ENCODE data around the gene GLCE. TPM values are rescaled to one million over a fixed set of nuclear protein-coding genes. Genes with fewer than 3 reads are reported as not detected.
"Not testable (repeated sequence)": the region's sequence is repeated elsewhere in the genome, so short reads cannot be mapped to it uniquely, and the experiment has no call there.

GLCE gene
- total RNA-seq, 1 donor from 2014 or later: 7.6 TPM

- intact Hi-C loops (cut with DNase I): no loop called here
These were observed 7.4 kb upstream of the GLCE start for GRCh38 chr15:69153046-69153445.

GRCh38 chr15:69153587-69153986, 6.8 kb upstream of the GLCE start:
- DNase-seq; intact Hi-C loops (cut with DNase I); ATAC-seq (ENCODE audit: poor library complexity): not testable (repeated sequence)

More at GRCh38 chr15:69153046-69153445, 7.4 kb upstream of the GLCE start:
- DNase-seq: no peak
- ATAC-seq (ENCODE audit: poor library complexity): no peak

GRCh38 chr15:69154078-69154477, 6.4 kb upstream of the GLCE start:
- intact Hi-C loops (cut with DNase I): no loop called here
- ATAC-seq (ENCODE audit: poor library complexity) (no peak), DNase-seq (no peak)

GRCh38 chr15:69154684-69155083, 5.8 kb upstream of the GLCE start:
- intact Hi-C loops (cut with DNase I): loop anchor here (5.0 kb wide), 1 partner anchor 77 kb away; no protein-coding TSS in a partner anchor
- DNase-seq (no peak), ATAC-seq (ENCODE audit: poor library complexity) (no peak)

GRCh38 chr15:69156736-69157381, 3.6 kb upstream of the GLCE start:
- intact Hi-C loops (cut with DNase I): loop anchor here (5.0 kb wide), 1 partner anchor 80 kb away; no protein-coding TSS in a partner anchor
- no peak for DNase-seq
- no peak for ATAC-seq (ENCODE audit: poor library complexity)

- no peak for DNase-seq
- intact Hi-C loops (cut with DNase I): loop anchor here (5.0 kb wide), 1 partner anchor 81 kb away; no protein-coding TSS in a partner anchor
- no peak for ATAC-seq (ENCODE audit: poor library complexity)
These were observed 2.1 kb upstream of the GLCE start for GRCh38 chr15:69158201-69158842.

GRCh38 chr15:69158843-69159240, 1.6 kb upstream of the GLCE start:
- ATAC-seq (ENCODE audit: poor library complexity): no peak
- no peak for DNase-seq
- intact Hi-C loops (cut with DNase I): loop anchor here (5.0 kb wide), 1 partner anchor 82 kb away; no protein-coding TSS in a partner anchor

- ATAC-seq (ENCODE audit: poor library complexity): no peak
- intact Hi-C loops (cut with DNase I): loop anchor here (5.0 to 10.0 kb wide), 3 partner anchors 82 to 105 kb away; no protein-coding TSS in a partner anchor
- DNase-seq: no peak
These were observed 662 bp upstream of the GLCE start for GRCh38 chr15:69159805-69160140.

- peak; percentile 57 for DNase-seq
- peak; percentile 43 for ATAC-seq (ENCODE audit: poor library complexity)
- intact Hi-C loops (cut with DNase I): loop anchor here (10.0 kb wide), 2 partner anchors 104 to 106 kb away; no protein-coding TSS in a partner anchor
These were observed 843 bp downstream of the GLCE start for GRCh38 chr15:69161079-69161877.

- no peak for DNase-seq
- intact Hi-C loops (cut with DNase I): loop anchor here (10.0 kb wide), 2 partner anchors 103 to 107 kb away; no protein-coding TSS in a partner anchor
- no peak for ATAC-seq (ENCODE audit: poor library complexity)
These were observed 1.4 kb downstream of the GLCE start for GRCh38 chr15:69161878-69162213.

GRCh38 chr15:69163141-69163669, 2.8 kb downstream of the GLCE start:
- intact Hi-C loops (cut with DNase I): loop anchor here (10.0 kb wide), 2 partner anchors 102 to 108 kb away; no protein-coding TSS in a partner anchor
- ATAC-seq (ENCODE audit: poor library complexity) (no peak), DNase-seq (no peak)

- intact Hi-C loops (cut with DNase I): loop anchor here (10.0 kb wide), 2 partner anchors 100 to 110 kb away; no protein-coding TSS in a partner anchor
- no peak for ATAC-seq (ENCODE audit: poor library complexity)
These were observed 4.6 kb downstream of the GLCE start for GRCh38 chr15:69164807-69165636.

GRCh38 chr15:69165637-69166025, 5.2 kb downstream of the GLCE start:
- DNase-seq: no peak
- ATAC-seq (ENCODE audit: poor library complexity): no peak
- intact Hi-C loops (cut with DNase I): loop anchor here (10.0 kb wide), 2 partner anchors 99 to 111 kb away; no protein-coding TSS in a partner anchor

More at GRCh38 chr15:69164807-69165636, 4.6 kb downstream of the GLCE start:
- DNase-seq: no peak

GRCh38 chr15:69167218-69167846, 6.9 kb downstream of the GLCE start:
- ATAC-seq (ENCODE audit: poor library complexity): peak; percentile 36
- no peak for DNase-seq
- intact Hi-C loops (cut with DNase I): loop anchor here (10.0 kb wide), 2 partner anchors 97 to 113 kb away; no protein-coding TSS in a partner anchor

- intact Hi-C loops (cut with DNase I): loop anchor here (10.0 kb wide), 2 partner anchors 96 to 114 kb away; no protein-coding TSS in a partner anchor
- not testable (repeated sequence) for ATAC-seq (ENCODE audit: poor library complexity); DNase-seq
These were observed 7.9 kb downstream of the GLCE start for GRCh38 chr15:69168361-69168760.

- ATAC-seq (ENCODE audit: poor library complexity); DNase-seq: not testable (repeated sequence)
- intact Hi-C loops (cut with DNase I): loop anchor here (10.0 kb wide), 2 partner anchors 95 to 115 kb away; no protein-coding TSS in a partner anchor
These were observed 9.1 kb downstream of the GLCE start for GRCh38 chr15:69169540-69169939.

GRCh38 chr15:69170597-69170996, 10.2 kb downstream of the GLCE start:
- no peak for DNase-seq
- intact Hi-C loops (cut with DNase I): no loop called here

More at GRCh38 chr15:69170597-69170996, 10.2 kb downstream of the GLCE start:
- no peak for ATAC-seq (ENCODE audit: poor library complexity)
